Measurements from ENCODE around the gene CPVL.

CPVL gene

DNA sequence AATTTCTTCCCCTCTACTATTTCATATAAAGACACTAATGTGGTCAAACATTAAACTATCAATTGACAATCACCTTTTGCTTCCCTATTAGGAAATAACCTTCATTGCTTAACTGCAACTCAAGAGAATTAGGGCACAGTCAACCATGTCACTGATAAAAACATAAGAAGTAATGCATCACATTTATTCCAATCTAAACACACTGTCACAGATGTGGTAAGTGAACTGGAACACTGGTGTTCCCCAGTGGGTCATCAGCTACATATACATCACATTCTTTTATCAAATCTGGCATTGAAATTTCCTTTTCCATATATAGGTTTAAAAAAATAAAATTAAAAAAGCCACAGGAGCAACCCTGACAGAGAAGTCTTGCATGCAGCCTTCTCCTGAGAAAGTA is 191.9 kb downstream of the CPVL start:
- no peak overlapping the region for H3K9ac ChIP-seq (ENCODE audit: low read length)
- no peak overlapping the region for H3K4me3 ChIP-seq (ENCODE audit: low read length)
- H3K4me1 ChIP-seq (ENCODE audit: control insufficient read depth, insufficient read depth, low read length) = peaks cover 44% of the 10 kb centered on the region
- peaks cover 33% of the 10 kb centered on the region for H3K27me3 ChIP-seq (ENCODE audit: control insufficient read depth, insufficient read depth, low read length)
- H3K36me3 ChIP-seq (ENCODE audit: control insufficient read depth, insufficient read depth, low read length) = no peaks in the 10 kb centered on the region
- no peaks in the 10 kb centered on the region for H3K9me3 ChIP-seq (ENCODE audit: control insufficient read depth, low read length)

- Histone ChIP-seq H3K4me3 (ENCODE audit: low read length) (no peak overlapping the region), H3K27me3 (ENCODE audit: control insufficient read depth, insufficient read depth, low read length) (peaks cover 28% of the 10 kb centered on the region), H3K9ac (ENCODE audit: low read length) (no peak overlapping the region), H3K4me1 (ENCODE audit: control insufficient read depth, insufficient read depth, low read length) (peaks cover 42% of the 10 kb centered on the region), H3K36me3 (ENCODE audit: control insufficient read depth, insufficient read depth, low read length) (no peaks in the 10 kb centered on the region), H3K9me3 (ENCODE audit: control insufficient read depth, low read length) (no peaks in the 10 kb centered on the region)
These were observed 192.7 kb downstream of the CPVL start for GRCh38 chr7:28953633-28954032.

Data from mucosa of stomach (tissue), 1 donor.